SHP77 treated with DMSO at 0.1 percent for 48 hours (cell line): ENCODE results near the gene ENC1.

Source experiments
- DNase-seq: peaks from one replicate; lab custom pipeline; 2025; lab: John Stamatoyannopoulos, UW

ENC1 gene

DNA sequence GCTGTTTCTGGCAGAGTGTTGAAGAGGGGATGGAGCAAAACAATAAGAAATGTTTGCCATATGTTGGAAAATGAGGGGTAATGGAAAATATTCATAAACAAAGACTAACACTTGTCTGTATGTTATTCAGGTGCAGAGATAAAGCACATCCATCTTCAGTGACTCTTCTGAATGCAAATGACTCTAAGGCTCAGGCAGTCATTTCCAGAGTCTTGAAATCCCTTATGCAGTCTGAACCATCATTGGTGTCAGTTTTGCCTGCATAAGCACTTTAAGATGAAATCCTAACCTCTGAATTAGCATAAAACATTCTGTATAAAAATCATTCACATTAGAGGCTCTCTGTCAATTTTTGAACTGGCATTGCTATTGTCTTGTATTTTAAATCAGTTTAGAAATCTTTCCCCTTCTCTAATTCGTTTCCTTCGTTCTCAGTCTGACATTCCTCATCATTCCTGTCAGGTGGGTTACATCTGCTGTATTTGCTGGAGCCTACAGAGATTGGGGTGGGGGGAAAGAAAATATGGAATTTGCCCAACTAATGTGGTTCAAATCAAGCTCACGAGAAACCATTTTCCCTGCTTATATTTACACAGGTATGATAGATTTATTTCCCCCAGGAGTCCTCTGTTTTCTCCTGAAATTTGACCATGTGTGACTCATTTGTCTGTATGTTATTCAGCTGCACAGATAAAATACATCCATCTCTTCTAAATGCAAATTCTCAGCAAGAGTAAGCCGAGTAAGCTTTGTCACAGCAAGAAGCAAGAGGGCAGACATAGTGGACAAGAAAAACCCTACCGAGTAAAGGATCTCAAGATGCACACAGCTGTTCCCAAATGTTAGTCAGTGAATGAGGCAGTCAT is 31.6 kb downstream of the ENC1 start:
- DNase-seq, result no peak

GRCh38 chr5:74605759-74606158 is 34.8 kb downstream of the ENC1 start:
- no peak for DNase-seq

DNA sequence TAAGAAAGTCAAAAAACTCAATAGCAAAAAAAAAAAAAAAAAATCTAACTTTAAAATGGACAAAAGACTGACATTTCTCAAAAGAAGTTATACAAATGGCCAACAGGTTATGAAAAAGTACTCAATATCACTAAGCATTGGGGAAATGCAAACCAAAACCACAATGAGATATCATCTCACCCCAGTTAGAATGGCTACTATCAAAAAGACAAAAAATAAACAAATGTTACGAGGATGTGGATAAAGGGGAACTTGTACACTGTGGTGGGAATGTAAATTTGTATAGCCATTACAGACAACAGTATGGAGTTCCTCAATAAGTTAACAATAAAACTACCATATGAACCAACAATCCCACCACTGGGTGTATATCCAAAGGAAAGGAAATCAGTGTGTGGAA is 37.2 kb downstream of the ENC1 start:
- no peak for DNase-seq

GRCh38 chr5:74599148-74599547 is 41.4 kb downstream of the ENC1 start:
- no peak for DNase-seq

DNA sequence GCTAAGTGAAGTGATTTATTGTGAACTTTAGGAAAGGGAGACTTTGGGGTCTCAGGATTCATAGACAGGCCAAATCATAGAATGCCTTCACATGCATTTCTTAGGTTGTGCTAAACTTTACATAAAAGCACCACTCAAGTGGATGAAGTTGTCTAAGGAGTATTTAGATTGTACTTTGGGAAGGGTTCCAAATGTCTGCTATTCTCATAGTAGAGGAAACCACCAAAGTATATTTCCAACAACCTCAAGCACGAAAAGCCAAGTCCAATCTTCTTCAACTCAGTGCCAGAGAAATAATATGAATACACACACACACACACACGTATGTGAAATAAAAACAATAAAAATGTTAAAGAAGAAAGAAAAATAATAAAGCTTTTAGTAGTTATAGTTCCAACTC is 41.8 kb downstream of the ENC1 start:
- DNase-seq, result no peak

DNA sequence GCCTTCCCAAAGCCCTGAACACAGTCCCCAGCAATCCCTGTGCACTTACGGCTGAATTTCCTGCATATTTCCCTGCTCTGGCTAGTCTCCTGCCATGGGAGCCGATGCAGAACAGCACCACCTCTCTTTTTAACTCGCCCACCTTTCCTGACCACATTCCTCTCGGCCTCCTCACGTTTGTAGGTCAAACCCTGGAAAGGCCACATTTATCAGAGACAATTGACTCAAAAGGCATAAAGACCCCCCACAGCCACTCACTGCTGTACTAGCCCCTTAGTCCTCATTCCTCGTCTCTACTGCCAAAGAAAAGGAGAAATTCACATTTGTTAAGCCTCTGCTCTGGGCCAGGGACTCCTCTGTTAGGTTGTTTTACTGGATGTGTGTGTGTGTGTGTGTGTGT is 43.6 kb downstream of the ENC1 start:
- no peak for DNase-seq

- no peak for DNase-seq
Measured at GRCh38 chr5:74595143-74595925, 45.2 kb downstream of the ENC1 start.

DNA sequence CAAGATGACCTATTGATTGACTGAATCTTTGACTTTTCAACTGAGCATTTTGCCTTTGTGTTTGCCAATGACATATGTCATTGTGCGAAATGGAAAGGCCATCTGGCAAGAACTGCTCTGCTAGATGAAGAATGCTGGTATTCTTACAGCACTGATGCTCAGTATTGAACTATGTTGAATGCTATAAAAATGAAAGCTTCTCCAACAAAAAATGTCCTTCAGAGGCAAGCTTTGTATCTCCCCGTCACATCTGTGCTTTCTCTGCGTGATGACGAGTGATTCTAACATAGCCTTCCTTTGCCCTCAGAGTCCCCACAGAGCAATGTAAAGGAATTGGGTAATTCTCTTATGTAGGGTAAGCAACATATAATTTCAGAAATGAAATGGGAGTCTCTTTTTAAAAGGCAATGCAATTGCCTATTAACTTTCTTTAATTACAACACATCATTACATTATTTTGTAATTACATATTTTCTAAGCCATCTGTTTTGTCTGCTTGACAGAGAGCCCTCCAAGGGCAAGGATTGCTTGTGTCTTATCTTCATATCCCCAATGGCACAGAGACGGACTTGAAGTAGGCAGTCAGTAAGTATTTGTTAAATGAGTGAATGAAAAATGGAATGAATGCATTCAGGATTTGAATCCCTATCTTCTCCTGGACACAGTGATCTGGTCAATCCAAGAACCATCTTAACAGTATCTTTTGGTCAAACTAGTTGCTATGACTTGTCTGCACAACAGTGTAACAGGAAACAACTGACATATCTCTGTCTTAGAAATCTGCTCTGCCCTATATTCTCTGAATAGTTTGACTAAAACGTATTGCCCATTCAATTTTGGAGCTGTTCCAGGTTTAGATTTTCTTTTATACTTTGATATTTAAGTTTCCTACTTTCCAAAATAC is 46.1 kb downstream of the ENC1 start:
- DNase-seq, result no peak

GRCh38 chr5:74589204-74590056 is 51.1 kb downstream of the ENC1 start:
- no peak for DNase-seq

- DNase-seq, result no peak
Measured at GRCh38 chr5:74588415-74588814, 52.1 kb downstream of the ENC1 start.

- no peak for DNase-seq
Measured at GRCh38 chr5:74587890-74588289, 52.6 kb downstream of the ENC1 start.

DNA sequence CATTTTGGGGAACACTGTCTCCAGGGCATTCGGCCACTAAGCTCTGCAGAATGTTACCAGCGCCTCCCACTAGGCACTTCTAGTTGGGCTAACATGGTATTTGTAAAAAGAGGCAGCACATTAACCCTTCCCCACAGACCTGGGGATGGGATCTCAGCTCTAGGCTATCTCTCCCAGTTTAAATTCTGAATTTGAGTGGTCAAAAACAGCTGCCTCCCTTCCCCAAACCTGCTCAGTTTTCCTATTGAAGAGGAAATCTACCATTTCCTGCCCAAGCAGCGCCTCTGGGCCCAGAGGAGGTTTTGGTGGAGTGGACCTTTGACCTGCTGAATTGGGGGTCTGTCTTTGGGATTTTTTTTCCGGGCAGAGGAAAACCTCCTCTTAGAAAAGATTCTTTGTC is 53.2 kb downstream of the ENC1 start:
- no peak for DNase-seq

- no peak for DNase-seq
Measured at GRCh38 chr5:74586856-74587255, 53.7 kb downstream of the ENC1 start.

GRCh38 chr5:74582853-74583252 is 57.7 kb downstream of the ENC1 start:
- DNase-seq, result no peak

GRCh38 chr5:74581988-74582365 is 58.6 kb downstream of the ENC1 start:
- DNase-seq, result no peak

DNA sequence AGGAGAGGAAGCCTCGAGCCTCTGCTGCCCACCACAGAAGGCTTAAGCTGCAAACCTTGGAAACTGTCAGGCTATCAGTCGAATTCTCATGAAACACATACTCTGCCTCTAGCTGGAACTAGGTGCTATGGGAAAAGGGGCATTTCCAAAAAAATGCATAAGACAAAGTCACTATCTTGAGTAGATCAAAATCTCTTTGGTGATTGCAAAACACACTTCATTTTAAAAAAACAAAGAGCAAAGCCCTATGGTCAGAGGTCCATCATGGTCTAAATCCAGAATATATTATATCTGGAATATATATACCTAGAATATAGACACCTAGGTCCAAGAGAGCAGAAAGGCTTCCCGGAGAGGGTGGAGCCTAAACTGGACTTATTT is 59.8 kb downstream of the ENC1 start:
- DNase-seq, result no peak

GRCh38 chr5:74579215-74579614 is 61.3 kb downstream of the ENC1 start:
- no peak for DNase-seq

DNA sequence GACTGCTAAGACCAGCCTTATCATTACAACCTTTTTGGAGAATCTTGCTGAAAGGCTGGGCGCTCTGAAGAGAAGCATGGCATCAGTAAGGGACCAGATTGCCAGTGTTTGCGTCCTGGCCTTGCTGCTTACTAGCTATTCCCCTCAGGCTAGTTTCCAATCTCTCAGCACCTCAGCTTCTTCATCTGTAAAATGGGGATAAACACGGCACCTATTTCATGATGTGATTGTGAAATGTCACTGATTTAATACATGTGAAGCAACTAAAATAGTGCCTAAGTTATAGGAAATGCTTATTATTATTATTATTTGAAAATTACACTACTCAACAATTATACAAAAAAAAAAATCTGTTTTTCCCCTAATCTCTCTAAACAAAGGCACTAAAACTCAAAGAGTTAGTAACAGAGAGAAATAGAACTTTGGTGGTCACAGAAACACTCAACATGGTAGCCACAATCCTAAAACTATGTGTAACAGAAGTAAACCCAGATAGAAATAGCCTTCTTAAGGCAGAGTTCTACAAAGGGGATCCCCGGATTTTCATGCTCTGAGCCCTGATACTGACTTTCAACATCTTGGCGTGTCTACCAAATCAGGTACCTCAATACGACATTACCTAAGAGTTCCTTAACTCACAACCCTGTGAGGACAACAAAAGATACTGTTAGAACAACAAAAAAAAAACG is 62.0 kb downstream of the ENC1 start:
- DNase-seq, result no peak
